ENCODE results near the gene AQP11. TPM values are rescaled to one million over a fixed set of nuclear protein-coding genes. Genes with fewer than 3 reads are reported as not detected.

The AQP11 gene, protein sequence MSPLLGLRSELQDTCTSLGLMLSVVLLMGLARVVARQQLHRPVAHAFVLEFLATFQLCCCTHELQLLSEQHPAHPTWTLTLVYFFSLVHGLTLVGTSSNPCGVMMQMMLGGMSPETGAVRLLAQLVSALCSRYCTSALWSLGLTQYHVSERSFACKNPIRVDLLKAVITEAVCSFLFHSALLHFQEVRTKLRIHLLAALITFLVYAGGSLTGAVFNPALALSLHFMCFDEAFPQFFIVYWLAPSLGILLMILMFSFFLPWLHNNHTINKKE
- 1 to 10 TPM in 1 of 4 donors, under 1 TPM in 3; 0.34 to 2.3 (median 0.68) TPM for total RNA-seq

DNA sequence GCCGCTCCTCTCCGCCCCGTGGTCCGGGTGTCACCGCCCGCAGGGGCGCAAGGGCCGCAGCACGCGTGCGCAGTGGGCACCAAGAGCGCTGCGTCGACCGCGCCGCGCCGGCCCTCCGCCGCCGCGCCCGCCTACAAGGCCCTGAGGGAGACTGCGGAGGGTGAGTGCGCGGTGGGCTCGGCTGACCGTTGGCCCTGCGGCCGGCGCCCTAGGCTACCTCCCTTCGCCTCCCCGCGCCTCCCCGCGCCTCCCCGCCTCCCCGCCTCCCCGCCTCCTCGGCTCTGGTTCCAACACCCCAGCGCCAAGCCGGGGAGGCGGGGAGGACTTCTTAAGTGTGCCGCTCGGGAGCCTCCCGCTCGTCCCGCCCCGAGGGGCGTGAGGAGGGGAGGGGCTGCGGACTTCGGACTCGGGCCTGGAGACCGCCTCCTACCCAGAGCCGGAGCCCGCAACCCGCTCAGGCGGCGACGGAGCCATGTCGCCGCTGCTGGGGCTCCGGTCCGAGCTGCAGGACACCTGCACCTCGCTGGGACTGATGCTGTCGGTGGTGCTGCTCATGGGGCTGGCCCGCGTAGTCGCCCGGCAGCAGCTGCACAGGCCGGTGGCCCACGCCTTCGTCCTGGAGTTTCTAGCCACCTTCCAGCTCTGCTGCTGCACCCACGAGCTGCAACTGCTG lies at the start of gene AQP11:
Gene AQP11, plus strand, starts transcription at position 433 of the 673 bp plus-strand sequence. Its CDS starts 40 bp downstream, at position 473.
- TF ChIP-seq, protein P1, sequence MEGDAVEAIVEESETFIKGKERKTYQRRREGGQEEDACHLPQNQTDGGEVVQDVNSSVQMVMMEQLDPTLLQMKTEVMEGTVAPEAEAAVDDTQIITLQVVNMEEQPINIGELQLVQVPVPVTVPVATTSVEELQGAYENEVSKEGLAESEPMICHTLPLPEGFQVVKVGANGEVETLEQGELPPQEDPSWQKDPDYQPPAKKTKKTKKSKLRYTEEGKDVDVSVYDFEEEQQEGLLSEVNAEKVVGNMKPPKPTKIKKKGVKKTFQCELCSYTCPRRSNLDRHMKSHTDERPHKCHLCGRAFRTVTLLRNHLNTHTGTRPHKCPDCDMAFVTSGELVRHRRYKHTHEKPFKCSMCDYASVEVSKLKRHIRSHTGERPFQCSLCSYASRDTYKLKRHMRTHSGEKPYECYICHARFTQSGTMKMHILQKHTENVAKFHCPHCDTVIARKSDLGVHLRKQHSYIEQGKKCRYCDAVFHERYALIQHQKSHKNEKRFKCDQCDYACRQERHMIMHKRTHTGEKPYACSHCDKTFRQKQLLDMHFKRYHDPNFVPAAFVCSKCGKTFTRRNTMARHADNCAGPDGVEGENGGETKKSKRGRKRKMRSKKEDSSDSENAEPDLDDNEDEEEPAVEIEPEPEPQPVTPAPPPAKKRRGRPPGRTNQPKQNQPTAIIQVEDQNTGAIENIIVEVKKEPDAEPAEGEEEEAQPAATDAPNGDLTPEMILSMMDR (IDR thresholded peaks at IDR 0.05; ENCODE audit: low read depth): no peak

GRCh38 chr11:77542296-77542695 lies 47.5 kb upstream of the AQP11 start:
- TF ChIP-seq, protein P1 (IDR thresholded peaks at IDR 0.05; ENCODE audit: low read depth): no peak

- TF ChIP-seq, protein P1 (IDR thresholded peaks at IDR 0.05; ENCODE audit: low read depth): no peak
These were observed 42.5 kb upstream of the AQP11 start for GRCh38 chr11:77547047-77547836.

- TF ChIP-seq, protein P1 (IDR thresholded peaks at IDR 0.05; ENCODE audit: low read depth): no peak
These were observed 41.7 kb upstream of the AQP11 start for GRCh38 chr11:77547863-77548551.

GRCh38 chr11:77548552-77549445 lies 41.0 kb upstream of the AQP11 start:
- TF ChIP-seq, protein P1 (IDR thresholded peaks at IDR 0.05; ENCODE audit: low read depth): no peak

- TF ChIP-seq, protein P1 (IDR thresholded peaks at IDR 0.05; ENCODE audit: low read depth): no peak
These were observed 32.2 kb upstream of the AQP11 start for GRCh38 chr11:77557553-77557952.

Data from subcutaneous adipose tissue (tissue), 4 donors.